Jurkat, Clone E6-1 (cell line): ENCODE results near the gene JDP2.

Experiments used
- DNase-seq: peaks from one replicate; pipeline ENCODE4 v3.0.0-alpha.2; 2011; ENCODE audit warnings: low read depth, low spot score
- H3K4me3 ChIP-seq: 2 replicates; pipeline ENCODE4 v1.5.1; 2011; ENCODE audit warnings: mild to moderate bottlenecking, low read length, control low read depth, moderate library complexity

Gene JDP2

DNA sequence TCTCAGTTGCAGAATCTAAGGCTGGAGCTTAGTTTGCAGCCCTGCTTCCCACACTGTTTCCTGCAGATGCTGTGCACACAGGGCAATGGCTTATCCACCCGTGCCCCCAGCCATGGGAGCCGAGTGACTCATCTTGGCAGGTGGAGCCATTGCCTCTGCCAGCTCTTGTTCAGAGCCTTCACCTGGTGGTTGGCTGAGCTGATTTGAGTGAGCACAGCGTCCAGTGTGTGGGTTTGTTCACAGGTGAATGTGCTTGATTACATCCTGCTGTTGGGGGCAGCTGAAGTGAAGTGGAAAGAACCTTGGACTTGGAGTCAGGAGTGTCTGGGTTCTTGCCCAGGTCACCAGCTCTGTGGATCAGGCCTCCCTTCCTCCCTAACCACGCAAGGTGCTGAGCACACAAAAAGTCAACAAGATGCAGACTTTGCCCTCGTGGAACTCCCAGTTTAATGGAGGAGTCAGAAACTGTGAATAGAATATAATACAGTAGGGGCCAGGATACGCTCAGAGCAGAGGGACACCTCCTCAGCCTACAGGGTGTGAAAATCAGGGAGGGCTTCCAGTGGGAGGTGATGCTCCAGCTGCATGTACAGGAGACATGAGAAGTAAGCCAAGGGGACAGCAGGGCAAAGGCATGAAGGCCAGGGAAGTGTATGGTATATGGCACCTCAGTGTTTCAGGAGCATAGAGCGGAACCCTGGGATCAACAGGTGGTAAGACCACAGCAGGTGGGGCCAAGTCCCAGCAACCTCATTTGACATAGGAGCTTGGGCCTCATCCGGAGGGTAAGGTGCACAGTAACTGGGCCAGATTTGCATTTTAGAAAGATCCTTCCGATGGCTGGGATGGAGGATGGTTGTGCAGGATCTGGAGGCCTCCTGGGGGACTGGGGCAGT is 22.8 kb downstream of the JDP2 start:
- DNase-seq: no peak

DNA sequence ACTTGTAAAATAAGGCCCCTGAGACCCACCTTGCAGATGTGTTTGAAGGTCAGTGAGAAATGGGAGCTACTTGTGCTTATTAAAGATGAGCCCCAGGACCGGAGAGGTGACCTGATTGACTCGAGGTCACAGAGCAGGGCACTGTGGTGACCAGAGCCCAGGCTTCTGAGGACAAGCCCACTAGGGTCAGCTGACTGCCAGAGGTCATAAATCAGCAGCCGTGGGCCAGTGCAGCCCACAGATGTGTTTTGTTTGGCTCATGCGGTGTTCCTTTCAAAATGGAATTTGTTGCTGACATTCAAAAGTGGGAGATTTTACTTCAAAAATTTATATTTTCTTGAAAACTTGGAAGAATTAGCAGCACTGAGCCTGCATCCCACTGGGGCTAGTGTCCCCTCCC is 24.5 kb downstream of the JDP2 start:
- no peak for DNase-seq
- no peak overlapping the region for H3K4me3 ChIP-seq

More for the DNA sequence above, 22.8 kb downstream of the JDP2 start:
- H3K4me3 ChIP-seq: no peak overlapping the region

DNA sequence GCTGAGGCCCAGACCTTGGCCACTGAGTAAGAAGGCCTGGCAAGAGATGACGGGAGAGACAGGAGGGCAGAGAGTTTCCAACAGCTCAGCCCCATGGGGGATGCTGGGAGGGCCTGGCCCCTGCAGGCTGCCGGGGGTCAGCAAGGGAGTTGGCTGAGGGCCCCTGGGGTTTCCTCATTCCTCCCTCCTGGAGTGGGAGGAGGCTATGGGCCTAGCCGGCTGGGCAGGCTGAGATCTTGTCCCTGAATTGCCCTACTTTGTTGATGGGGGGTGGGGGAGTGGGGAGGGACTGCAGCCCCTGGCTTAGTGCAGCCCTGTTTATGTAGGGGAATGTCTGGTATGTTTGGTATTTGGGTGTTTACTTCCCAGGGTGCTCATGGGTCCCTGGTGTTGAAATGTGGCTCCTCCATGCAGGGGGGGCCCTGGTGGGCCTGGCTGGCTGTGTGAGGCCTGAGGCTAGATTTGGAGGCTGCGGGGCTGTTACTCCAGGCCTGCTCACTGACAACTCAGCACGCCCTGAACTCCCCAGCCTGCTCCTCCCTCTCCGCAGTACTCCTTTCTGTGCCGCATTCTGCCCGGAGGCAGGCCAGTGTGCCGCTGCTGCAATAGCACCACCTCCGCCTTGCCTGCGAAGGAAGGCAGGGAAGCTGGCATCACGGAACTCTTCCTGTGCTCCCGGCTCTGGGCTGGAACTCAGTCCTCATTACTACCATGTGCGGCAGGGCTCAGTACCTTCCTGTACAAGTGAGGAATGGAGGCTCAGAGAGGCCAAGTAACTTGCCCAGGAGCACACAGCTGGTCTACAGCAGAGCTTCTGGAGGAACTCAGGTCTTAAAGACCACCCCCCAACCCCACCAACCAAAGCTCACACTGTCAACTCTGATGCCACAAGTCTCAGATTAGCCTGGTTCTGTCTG is 25.3 kb downstream of the JDP2 start:
- DNase-seq: no peak
- H3K4me3 ChIP-seq: no peak overlapping the region

DNA sequence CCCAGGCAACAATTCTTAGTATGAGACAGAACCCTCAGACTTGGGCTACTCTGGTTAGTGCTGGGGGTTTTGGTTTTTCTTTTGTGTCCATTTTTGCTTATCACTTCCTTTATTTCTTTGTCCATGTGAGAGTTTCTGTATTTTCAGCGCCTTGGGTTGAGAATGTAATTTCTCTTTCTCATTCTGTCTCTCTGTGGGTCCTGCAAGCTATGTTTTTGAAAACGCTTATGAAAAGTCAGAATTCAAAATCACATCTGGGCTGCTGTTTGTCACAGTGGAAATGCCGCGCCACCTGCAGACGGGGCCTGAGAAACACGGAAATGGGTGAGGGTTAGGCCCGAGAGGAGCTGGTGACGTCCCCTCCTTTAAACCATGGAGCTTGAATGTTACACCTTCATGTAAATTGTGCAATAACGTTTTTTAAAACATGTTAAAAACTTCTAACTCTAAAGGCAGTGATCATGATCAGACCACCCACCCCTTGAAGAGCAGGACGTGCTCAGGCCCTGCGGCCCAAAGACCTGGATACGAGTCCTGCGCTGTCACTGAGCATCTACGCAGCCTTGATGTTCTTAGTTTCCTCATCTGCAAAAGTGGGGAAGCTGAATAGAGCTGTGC is 26.1 kb downstream of the JDP2 start:
- no peak overlapping the region for H3K4me3 ChIP-seq
- no peak for DNase-seq

DNA sequence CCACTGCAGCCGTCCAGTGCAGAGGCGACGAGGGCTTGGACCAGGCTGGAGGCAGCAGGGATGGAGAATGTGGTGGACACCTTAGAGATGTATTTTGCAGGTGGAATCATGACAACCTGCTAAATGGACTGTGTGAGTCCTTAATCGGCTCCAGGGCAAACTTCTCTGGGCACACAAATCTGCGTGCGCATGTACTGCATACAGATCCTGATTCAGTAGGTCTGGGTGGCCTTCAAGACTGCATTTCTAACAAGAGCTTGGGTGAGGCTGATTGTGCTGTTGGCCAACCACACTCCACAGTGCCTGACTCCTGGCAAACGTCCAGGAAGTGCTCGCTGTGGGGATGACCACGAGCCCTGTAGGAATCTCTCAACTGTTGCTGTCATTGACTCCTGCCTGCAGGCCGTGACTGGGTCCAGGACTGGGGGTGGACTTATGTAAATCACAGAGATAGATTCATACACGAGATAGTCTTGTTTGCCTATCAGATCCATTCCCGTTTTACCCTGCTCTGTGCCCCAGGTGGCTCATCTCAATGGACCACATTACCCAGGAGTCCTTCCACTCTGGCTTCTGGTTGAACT is 27.2 kb downstream of the JDP2 start:
- DNase-seq: no peak
- H3K4me3 ChIP-seq: no peak overlapping the region

DNA sequence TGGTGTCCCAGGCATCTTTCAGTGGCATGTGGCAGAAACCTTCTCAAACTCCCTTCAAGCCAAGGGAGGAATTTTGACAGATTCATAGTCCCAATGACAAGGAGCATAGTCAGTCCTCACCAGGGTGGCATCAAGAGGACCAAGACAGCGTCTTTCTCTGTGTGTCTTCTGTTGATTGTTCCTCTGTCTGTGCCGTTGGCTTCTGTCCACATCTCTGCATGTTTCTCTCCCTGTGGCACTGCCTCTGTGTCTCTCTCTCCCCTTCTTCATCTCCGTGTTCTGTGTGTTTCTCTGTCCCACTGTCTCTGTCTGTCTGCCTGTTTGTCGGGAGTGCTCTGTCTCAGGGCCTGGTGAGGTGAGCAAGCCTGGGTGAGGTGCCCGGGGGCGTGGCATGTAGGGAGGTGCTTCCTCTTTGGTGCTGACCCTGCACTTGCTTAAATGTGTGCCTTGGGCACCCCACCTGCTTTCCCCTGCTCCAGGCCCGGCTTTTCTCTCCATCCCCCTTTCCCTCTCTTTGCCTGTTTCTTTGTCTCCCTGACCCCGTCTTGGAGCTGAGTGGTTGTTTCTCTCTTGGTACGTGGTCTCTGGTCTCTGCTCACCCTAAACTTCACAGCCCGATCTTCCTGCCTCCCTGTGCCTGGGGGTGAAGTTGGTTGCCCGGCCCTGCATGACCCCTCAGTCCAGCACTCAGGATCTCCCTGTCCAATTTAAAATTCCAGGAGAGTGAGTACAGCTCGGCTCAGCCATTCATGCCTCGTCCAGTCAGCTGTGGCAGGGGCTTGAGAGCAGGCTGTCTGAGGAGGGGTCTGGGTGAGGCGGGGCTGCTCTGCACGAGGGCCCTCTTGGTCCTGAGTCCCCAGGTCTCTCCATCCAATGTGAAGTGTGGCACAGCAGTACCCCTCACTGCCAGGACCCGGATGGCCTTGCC is 28.5 kb downstream of the JDP2 start:
- DNase-seq: no peak
- no peak overlapping the region for H3K4me3 ChIP-seq

DNA sequence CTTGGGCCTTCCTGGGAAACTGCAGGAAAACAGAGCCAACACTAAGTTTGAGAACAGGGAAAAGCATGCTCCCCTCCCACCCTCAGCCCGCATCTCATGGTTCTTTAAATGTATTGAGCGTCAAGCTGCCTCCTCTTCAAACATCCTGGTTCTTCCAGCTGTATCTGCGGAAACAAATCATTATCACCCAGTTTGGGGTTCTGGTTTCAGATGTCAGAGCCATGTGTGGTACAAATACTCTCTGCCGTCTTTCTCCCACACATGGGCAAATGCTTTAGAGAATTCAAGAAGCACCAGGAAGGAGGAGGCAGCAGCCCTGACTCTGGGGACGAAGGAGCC is 29.1 kb downstream of the JDP2 start:
- no peak for DNase-seq
- no peak overlapping the region for H3K4me3 ChIP-seq

DNA sequence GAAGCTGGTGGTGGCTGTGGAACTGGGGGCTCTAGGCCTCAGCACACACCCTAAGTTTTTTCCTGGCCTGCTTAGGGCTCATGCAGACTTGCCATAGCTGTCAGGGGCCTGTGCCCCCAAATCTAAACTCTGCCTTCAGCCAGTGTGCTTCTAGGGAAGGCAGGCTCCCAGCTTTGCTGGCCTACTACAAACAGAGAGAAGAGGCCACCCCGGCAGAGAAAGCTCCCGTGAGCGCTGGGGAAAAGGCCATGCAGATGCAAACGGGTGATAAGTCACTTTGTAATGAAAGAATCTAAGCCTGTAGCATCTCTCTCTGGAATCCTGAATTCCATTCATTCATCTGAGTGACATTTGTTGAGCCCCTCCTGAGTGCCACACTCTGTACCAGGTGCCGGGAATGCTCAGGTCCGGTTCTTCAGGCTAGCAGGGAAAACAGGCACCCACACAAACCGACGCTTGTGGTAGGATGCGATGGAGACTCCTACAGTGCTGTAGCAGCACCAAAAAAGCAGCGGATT is 29.9 kb downstream of the JDP2 start:
- no peak for DNase-seq
- no peak overlapping the region for H3K4me3 ChIP-seq

DNA sequence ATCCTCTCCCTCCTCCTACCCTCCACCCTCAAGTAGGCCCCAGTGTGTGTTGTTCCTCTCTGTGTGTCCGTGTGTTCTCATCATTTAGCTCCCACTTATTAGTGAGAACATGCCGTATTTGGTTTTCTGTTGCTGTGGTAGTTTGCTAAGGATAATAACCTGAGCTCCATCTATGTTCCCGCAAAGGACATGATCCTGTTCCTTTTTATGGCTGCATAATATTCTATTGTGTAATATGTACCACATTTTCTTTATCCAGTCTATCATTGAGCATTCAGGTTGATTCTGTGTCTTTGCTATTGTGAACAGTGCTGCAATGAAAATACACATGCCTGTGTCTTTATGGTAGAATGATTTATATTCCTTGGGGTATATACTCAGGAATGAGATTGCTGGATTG is 30.5 kb downstream of the JDP2 start:
- H3K4me3 ChIP-seq: no peak overlapping the region
- DNase-seq: no peak

DNA sequence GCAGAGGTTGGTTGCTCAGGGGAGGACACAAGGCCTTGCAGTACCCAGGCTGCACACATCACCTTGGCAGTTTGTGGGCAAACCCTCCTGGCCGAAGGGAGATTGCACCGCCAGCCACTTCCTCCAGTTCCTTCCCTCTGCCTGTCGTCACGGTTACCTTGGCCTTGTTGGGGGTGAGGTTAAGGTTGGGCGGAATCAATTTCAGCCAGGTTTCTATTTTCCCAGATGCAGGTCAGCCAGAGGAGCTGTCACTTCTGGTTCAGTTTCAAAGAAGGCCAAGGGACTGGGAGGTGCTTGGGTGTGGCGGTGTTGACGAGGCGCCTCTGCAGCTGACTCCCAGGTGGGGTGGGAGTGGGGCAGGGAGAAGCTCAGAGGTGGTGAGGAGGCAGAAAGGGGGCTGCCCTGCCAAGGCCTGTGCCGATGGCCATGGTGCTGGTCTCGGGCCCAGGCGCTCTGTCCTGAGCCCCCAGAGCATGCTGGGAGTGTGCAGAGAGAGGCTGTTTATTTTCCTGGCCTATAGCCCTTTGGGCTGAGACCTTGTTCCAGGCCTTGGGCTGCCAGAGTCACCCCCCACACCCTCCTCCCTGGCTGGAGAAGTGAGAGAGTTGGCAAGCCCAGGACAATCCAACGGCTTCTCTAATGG is 31.4 kb downstream of the JDP2 start:
- DNase-seq: peak; percentile 70

DNA sequence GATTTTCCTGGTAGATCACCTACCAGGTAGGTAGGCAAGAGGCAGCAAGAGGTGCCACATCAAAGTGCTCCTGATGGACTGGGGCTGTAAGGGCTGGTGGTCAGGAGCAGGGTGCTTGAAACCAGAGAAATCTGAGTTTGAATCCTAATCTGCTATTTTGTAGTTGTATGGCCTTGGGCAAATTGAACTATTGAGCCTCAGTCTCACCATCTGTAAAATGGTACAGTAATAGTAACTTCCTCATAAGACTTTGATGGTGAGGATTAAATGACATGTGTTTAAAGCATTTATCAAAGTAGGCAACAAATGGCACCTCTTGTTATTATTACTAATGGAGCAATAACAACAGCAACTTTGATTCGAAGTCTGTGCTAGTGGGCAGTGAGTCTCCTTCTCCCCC is 32.0 kb downstream of the JDP2 start:
- no peak overlapping the region for H3K4me3 ChIP-seq
- DNase-seq: no peak

More for the DNA sequence above, 31.4 kb downstream of the JDP2 start:
- no peak overlapping the region for H3K4me3 ChIP-seq

DNA sequence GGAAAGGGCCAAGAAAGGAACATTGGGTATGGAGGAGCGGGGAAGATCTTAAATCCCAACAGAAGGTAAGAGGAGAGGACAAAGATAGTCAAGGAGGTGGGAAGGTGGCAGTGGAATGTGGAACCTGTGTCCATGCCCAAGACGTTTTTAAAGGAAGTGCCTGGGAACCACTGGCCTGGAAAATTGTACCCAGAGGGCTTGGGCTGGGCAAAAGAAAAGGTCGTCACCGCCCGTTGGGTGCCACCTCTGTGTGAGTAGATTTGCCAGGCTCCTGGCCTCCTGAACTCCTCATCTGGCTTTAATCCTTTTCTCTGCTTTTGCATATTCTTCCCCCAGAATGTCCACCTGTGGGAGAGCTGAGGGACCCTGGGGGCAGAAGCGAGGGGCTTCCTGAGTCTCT is 32.6 kb downstream of the JDP2 start:
- H3K4me3 ChIP-seq: no peak overlapping the region
- no peak for DNase-seq

DNA sequence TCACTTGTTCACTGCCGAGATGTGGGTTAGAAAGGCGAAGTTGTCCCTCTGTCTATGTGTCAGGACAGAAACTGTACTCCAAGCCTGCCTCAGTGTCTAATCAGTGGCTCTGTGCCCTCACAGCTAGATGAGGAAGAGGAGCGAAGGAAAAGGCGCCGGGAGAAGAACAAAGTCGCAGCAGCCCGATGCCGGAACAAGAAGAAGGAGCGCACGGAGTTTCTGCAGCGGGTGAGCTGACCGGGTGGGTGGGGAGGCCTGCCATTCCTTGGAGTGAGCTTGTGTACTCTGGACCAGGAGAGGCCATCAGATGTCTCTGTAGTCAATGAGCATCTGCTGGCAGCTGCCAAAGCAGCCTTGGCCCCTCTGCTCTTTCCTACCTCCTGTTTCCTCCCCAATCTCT is 33.5 kb downstream of the JDP2 start:
- no peak overlapping the region for H3K4me3 ChIP-seq
- no peak for DNase-seq

DNA sequence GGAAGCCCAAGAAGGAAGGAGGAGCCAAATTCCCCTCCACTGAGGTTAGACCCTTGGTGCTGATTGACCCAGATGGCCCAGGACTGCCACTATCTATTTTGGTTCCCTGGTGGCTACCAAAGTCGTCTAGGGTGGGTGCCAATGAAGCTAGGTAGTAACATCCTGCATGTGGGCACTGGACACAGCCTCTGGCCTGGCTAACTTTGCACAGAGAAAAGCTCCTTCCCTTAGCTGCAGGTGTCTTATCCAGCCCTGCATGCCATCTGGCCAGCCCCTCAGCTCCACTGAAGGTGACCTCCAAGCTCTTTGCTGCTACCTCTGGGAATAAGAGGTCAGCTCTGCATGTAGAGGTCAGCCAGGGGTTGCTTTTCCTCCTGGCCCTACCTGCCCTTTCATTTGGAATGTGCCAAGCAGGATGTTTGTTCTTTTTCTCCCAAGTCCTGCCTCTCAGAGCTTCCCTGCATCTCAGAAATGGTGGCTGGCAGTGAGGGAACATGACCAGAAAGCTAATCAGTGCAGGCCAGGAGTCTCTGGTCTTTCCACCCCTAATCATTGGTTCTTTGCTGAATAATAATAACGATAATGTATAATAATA is 34.0 kb downstream of the JDP2 start:
- DNase-seq: no peak

DNA sequence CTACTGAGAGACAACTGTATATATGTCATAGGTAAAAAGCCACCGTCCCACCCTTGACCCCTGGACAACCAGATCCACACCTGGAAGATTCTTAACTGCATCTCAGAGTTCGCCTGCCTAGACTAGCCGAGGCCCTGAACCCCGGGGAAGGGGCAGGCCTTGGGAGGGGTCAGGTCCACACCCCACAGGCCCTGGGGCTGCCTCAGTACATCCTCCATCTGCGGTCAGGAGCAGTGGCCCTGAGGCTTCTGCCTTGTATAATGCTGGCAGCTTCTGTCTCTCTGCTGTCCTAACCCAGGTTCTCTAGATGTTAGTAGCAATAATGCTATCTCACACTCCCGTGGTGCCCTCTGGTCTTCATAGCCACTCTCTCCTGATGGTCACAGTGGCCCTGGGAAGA is 36.8 kb downstream of the JDP2 start:
- DNase-seq: no peak
- no peak overlapping the region for H3K4me3 ChIP-seq

More for the DNA sequence above, 34.0 kb downstream of the JDP2 start:
- no peak overlapping the region for H3K4me3 ChIP-seq

DNA sequence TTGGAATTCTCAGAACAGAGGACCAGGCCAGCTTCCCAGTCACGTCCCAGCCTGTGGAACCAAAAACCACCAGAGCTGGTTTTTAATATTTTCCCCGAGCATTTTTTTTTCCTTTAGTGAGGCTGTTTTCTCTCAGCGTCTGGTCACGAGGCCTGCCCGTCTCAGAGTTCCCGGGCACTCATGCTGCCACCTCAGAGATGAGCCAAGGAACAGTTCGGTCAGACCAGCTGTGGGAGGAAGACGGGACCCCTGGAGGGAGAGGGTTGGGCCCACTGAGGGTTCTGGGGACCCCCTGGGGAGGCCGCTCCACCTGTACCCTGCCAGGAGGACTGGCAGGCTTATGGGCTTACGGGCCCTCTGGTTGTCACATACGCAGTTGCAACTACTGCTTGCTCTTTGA is 39.9 kb downstream of the JDP2 start:
- no peak overlapping the region for H3K4me3 ChIP-seq
- DNase-seq: no peak

DNA sequence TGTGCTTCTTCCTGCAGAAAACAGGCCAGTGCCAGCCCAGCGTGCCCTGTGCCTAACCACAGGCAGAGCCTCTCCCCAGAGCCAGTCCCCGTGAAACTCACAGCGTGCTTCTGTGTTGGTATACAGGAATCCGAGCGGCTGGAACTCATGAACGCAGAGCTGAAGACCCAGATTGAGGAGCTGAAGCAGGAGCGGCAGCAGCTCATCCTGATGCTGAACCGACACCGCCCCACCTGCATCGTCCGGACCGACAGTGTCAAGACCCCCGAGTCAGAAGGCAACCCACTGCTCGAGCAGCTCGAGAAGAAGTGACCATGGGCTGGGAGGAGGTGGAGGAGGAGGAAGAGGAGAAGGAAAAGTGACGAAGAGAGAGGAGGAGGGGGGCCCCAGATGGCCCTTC is 41.3 kb downstream of the JDP2 start:
- no peak for DNase-seq
- no peak overlapping the region for H3K4me3 ChIP-seq
